ENCODE measurements around the gene STK24. TPM values are rescaled to one million over a fixed set of nuclear protein-coding genes. Genes with fewer than 3 reads are reported as not detected.

Gene STK24
- total and polyA plus RNA-seq, 2 of the 4 experiments (the other 2 are of a cell fraction), result 29.2 to 43.4 TPM

GRCh38 chr13:98592362-98592732 is 15.4 kb upstream of the STK24 start:
- no peak overlapping the region for H3K4me3 ChIP-seq (ENCODE audit: insufficient read depth, low read depth, low read length)
- H2BK120ac ChIP-seq (ENCODE audit: low read depth, low read length), result no peak overlapping the region
- no peak overlapping the region for H4K5ac ChIP-seq (ENCODE audit: low read depth, low read length)
- no peak overlapping the region for H2AFZ ChIP-seq (replicated peaks; ENCODE audit: low read length, poor library complexity)
- H3K56ac ChIP-seq (ENCODE audit: extremely low read depth, insufficient read depth, low read length), result no peak overlapping the region
- in situ Hi-C loops (cut with MboI; ENCODE audit: low sequenced_read_pairs) (no loop called here), dilution Hi-C loops (cut with HindIII; ENCODE audit: low sequenced_read_pairs, unreplicated experiment) (no loop called here), intact Hi-C loops (cut with micrococcal nuclease) (no loop called here)
- no peaks in the 10 kb centered on the region; the same call in 1 of the 2 replicates for H3K9me3 ChIP-seq (ENCODE audit: control insufficient read depth, insufficient read depth, low read length)
- H3K9me1 ChIP-seq (ENCODE audit: insufficient read depth, low read length), result no peaks in the 10 kb centered on the region
- ChIA-PET POLR2A (ENCODE audit: unreplicated experiment) (no interaction called here), CTCF (no interaction called here)
- BruUV-seq (replicated peaks), result no TSS peak
- H2BK20ac ChIP-seq (ENCODE audit: low read depth, low read length), result no peak overlapping the region
- H4K91ac ChIP-seq (ENCODE audit: insufficient read depth, low read depth, low read length), result no peak overlapping the region
- H2BK5ac ChIP-seq (ENCODE audit: low read depth, low read length, poor library complexity, severe bottlenecking), result no peak overlapping the region
- no peak overlapping the region for H2BK15ac ChIP-seq (ENCODE audit: low read depth, low read length)
- no peak overlapping the region for H3K9ac ChIP-seq (ENCODE audit: low read depth, low read length)
- H3K4ac ChIP-seq (ENCODE audit: low read depth, low read length), result no peak overlapping the region
- no peak overlapping the region for H3K23ac ChIP-seq (ENCODE audit: low read depth, low read length)
- peaks cover 3% of the 10 kb centered on the region for H3K27me3 ChIP-seq (ENCODE audit: control insufficient read depth, insufficient read depth, low read length)
- no peak overlapping the region for H3K4me2 ChIP-seq (ENCODE audit: low read depth, low read length)
- WGBS, 2 experiments (ENCODE audit: extremely low coverage in 2 of 2, insufficient read length in 1 of 2), result 67% methylated on average over 2 of the region's 5 CpGs; no CpG with 5 or more reads in 1 of the 2 experiments
- H2AK9ac ChIP-seq (replicated peaks; ENCODE audit: low read depth, low read length, poor library complexity), result no peak overlapping the region
- no peaks in the 10 kb centered on the region for H3K4me1 ChIP-seq (ENCODE audit: control insufficient read depth, insufficient read depth, low read length)
- no peak for TF ChIP-seq POLR2A (IDR thresholded peaks at IDR 0.05; ENCODE audit: low read depth, low read length)
- TF ChIP-seq RCOR1 (IDR thresholded peaks at IDR 0.05; ENCODE audit: insufficient replicate concordance, low read length), result no peak
- TF ChIP-seq MAFK (IDR thresholded peaks at IDR 0.05; ENCODE audit: low read depth, low read length), result no peak
- TF ChIP-seq MXI1 (IDR thresholded peaks at IDR 0.05; ENCODE audit: borderline replicate concordance, low read depth, low read length), result no peak
- TF ChIP-seq ELK1 (IDR thresholded peaks at IDR 0.05; ENCODE audit: borderline replicate concordance, low read depth, low read length), result no peak
- TF ChIP-seq NFE2L2 (IDR thresholded peaks at IDR 0.05; ENCODE audit: low read depth, low read length), result no peak
- ATAC-seq (ENCODE audit: low read depth) (no peak), DNase-seq (no peak)
- H3K36me3 ChIP-seq (ENCODE audit: control insufficient read depth, insufficient read depth, low read length), result no peaks in the 10 kb centered on the region
- no peaks in the 10 kb centered on the region for H4K20me1 ChIP-seq (ENCODE audit: insufficient read depth, low read length)
- H3K27ac ChIP-seq (ENCODE audit: insufficient read depth, low read length), result no peak overlapping the region
- H3K14ac ChIP-seq (replicated peaks; ENCODE audit: low read depth, low read length), result no peak overlapping the region
- no peak overlapping the region for H3K18ac ChIP-seq (ENCODE audit: low read depth, low read length)
- no peak overlapping the region for H4K8ac ChIP-seq (ENCODE audit: low read depth in 2 of 2, low read length in 2 of 2)
- no peak overlapping the region for H2AK5ac ChIP-seq (ENCODE audit: low read depth, low read length)
- no peaks in the 10 kb centered on the region for H3K79me1 ChIP-seq (ENCODE audit: low read depth in 1 of 2, low read length in 2 of 2)
